ENCODE data around the gene JAG2.

GRCh38 chr14:105185973-105186372 is 17.4 kb upstream of the JAG2 start:
- TF ChIP-seq CSDC2 (CRISPR knock-in tag; IDR thresholded peaks at IDR 0.05) (no peak), TOX (CRISPR knock-in tag; IDR thresholded peaks at IDR 0.05; ENCODE audit: borderline replicate concordance) (no peak), RARB (CRISPR knock-in tag; IDR thresholded peaks at IDR 0.05) (no peak), SNAI2 (CRISPR knock-in tag; IDR thresholded peaks at IDR 0.05) (no peak), ZNF8 (CRISPR knock-in tag; IDR thresholded peaks at IDR 0.05) (no peak), TSHZ2 (CRISPR knock-in tag; IDR thresholded peaks at IDR 0.05) (no peak), POU6F1 (CRISPR knock-in tag; IDR thresholded peaks at IDR 0.05; ENCODE audit: borderline replicate concordance, low read depth) (no peak), ISL1 (CRISPR knock-in tag; IDR thresholded peaks at IDR 0.05) (no peak), ZFP3 (CRISPR knock-in tag; IDR thresholded peaks at IDR 0.05) (no peak), ESRRG (CRISPR knock-in tag; IDR thresholded peaks at IDR 0.05) (no peak)
- TF ChIP-seq, protein P1, sequence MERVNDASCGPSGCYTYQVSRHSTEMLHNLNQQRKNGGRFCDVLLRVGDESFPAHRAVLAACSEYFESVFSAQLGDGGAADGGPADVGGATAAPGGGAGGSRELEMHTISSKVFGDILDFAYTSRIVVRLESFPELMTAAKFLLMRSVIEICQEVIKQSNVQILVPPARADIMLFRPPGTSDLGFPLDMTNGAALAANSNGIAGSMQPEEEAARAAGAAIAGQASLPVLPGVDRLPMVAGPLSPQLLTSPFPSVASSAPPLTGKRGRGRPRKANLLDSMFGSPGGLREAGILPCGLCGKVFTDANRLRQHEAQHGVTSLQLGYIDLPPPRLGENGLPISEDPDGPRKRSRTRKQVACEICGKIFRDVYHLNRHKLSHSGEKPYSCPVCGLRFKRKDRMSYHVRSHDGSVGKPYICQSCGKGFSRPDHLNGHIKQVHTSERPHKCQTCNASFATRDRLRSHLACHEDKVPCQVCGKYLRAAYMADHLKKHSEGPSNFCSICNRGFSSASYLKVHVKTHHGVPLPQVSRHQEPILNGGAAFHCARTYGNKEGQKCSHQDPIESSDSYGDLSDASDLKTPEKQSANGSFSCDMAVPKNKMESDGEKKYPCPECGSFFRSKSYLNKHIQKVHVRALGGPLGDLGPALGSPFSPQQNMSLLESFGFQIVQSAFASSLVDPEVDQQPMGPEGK (CRISPR knock-in tag; IDR thresholded peaks at IDR 0.05; ENCODE audit: borderline replicate concordance): no peak
- TF ChIP-seq, protein P2, sequence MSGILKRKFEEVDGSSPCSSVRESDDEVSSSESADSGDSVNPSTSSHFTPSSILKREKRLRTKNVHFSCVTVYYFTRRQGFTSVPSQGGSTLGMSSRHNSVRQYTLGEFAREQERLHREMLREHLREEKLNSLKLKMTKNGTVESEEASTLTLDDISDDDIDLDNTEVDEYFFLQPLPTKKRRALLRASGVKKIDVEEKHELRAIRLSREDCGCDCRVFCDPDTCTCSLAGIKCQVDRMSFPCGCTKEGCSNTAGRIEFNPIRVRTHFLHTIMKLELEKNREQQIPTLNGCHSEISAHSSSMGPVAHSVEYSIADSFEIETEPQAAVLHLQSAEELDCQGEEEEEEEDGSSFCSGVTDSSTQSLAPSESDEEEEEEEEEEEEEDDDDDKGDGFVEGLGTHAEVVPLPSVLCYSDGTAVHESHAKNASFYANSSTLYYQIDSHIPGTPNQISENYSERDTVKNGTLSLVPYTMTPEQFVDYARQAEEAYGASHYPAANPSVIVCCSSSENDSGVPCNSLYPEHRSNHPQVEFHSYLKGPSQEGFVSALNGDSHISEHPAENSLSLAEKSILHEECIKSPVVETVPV (CRISPR knock-in tag; IDR thresholded peaks at IDR 0.05): no peak
